ENCODE results near the gene RYR1.

The RYR1 gene

DNA sequence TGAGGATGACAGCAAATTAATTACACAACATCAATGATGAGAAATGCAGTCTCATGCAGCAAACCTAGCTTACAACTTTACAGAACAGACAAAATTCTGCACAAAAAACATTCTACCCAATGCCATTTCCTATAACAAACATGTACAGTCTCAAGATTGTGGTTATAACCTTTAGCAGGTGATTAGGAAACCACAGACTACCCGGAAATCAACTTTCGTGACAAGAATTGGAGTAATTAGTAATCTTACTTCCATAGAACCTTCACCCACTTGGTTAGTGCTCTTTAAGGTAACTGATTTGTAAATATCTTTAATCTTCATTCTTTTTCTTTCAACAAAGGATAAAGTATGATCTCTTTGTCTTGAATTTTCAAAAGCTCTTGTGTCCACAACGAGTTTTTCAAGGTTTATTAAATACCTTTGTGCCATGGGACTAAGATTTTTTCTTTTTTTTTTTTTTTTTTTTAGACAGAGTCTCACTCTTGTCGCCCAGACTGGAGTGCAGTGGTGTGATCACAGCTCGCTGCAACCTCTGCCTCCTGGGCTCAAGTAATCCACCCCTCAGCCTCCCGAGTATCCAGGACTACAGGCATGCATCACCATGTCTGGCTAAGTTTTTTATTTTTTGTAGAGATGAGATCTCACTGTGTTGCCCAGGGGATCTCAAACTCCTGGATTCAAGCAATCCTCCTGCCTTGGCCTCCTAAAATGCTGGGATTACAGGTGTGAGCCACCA is 105.5 kb downstream of the RYR1 start:
- H3K27ac ChIP-seq = no peak overlapping the region
- TF ChIP-seq, protein P1, sequence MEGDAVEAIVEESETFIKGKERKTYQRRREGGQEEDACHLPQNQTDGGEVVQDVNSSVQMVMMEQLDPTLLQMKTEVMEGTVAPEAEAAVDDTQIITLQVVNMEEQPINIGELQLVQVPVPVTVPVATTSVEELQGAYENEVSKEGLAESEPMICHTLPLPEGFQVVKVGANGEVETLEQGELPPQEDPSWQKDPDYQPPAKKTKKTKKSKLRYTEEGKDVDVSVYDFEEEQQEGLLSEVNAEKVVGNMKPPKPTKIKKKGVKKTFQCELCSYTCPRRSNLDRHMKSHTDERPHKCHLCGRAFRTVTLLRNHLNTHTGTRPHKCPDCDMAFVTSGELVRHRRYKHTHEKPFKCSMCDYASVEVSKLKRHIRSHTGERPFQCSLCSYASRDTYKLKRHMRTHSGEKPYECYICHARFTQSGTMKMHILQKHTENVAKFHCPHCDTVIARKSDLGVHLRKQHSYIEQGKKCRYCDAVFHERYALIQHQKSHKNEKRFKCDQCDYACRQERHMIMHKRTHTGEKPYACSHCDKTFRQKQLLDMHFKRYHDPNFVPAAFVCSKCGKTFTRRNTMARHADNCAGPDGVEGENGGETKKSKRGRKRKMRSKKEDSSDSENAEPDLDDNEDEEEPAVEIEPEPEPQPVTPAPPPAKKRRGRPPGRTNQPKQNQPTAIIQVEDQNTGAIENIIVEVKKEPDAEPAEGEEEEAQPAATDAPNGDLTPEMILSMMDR (conservative IDR thresholded peaks at IDR 0.05) = no peak

DNA sequence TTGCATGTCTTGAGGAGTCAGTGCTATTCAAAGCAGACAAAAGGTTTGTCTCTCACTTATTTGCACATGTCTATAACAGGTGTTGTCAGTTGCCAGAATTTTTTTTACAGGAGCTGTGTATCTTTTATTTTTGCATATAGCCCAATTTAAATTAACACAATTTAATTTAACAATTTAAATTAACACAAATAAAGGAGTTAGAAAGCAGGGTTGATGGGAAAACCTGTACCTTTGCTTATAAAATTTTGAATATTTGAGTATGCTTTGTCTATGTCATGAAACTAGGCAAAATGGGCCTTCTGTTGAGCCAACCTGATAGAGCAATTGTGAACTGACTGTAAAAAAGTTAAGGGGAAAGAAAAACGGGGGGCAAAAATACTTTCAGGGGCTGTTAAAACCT is 106.3 kb downstream of the RYR1 start:
- TF ChIP-seq, protein P1 (conservative IDR thresholded peaks at IDR 0.05) = no peak
- H3K27ac ChIP-seq = no peak overlapping the region

DNA sequence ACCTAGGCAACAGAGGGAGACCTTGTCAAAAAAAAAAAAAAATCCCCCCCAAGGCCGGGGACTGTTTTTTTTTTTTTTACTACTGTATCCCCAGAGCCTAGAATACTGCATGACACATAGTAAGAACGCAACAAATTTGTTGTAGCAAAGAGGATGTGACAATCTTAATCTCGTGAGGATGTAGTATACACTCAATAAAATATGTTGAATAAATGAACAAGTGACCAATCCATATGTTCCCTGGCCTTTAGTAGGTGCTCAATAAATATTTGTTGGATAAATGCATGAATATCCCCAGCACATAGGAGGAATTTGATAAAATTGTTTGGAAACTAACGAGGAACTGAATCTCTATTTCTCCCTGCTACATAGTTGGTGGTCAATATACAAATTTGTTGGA is 108.5 kb downstream of the RYR1 start:
- TF ChIP-seq, protein P1 (conservative IDR thresholded peaks at IDR 0.05) = no peak
- H3K27ac ChIP-seq = no peak overlapping the region

DNA sequence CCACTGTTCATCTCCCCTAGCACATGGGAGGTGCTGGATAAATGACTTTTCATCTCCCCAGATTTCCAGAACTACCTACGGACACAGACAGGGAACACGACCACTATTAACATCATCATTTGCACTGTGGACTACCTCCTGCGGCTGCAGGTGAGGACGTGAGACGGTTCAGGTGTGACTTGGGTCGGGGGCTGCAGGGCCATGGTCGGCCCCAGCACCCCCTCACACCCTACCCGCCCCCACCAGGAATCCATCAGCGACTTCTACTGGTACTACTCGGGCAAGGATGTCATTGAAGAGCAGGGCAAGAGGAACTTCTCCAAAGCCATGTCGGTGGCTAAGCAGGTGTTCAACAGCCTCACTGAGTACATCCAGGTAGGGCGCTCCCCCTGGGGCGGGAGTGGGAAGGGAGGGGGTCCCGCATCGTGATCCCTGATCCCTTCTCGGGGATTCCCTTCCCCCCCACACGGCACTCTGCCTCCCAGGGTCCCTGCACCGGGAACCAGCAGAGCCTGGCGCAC is 109.9 kb downstream of the RYR1 start:
- TF ChIP-seq, protein P1 (conservative IDR thresholded peaks at IDR 0.05) = no peak
- H3K27ac ChIP-seq = no peak overlapping the region

DNA sequence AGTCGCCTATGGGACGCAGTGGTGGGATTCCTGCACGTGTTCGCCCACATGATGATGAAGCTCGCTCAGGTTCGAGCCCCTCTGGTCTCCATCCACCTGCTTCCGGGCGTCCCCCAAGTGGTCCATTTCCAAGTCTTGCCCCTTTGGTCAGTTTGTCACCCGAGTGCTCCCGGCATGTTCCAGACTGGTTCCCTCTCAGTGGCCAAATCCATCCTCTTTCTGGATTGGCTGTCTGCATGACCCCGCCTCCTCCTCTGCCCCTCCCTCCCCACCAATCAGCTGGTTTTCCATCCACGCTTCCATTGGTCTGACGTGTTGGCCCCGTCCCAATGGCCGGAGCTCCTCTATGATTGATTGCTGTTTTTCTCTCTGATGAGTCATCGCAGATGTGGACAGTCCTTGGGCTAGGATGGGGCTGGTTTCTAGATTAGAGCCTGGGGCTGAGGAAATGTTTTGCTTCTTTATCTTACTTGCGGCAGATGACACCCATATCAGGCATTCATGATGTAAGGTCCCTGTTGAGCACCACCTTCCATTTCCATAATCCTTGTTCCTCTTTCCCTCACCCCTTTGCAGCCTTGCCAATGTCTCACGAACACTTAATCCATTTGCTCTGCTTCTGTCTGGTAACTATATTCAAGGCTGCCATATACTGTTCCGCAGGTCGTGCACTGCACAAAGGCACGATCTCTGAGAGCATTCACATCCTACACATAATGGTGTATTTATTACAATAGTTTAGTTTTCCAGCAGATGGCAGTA is 110.5 kb downstream of the RYR1 start:
- no peak overlapping the region for H3K27ac ChIP-seq
- TF ChIP-seq, protein P1 (conservative IDR thresholded peaks at IDR 0.05) = no peak; the same call in 1 of the 2 replicates

DNA sequence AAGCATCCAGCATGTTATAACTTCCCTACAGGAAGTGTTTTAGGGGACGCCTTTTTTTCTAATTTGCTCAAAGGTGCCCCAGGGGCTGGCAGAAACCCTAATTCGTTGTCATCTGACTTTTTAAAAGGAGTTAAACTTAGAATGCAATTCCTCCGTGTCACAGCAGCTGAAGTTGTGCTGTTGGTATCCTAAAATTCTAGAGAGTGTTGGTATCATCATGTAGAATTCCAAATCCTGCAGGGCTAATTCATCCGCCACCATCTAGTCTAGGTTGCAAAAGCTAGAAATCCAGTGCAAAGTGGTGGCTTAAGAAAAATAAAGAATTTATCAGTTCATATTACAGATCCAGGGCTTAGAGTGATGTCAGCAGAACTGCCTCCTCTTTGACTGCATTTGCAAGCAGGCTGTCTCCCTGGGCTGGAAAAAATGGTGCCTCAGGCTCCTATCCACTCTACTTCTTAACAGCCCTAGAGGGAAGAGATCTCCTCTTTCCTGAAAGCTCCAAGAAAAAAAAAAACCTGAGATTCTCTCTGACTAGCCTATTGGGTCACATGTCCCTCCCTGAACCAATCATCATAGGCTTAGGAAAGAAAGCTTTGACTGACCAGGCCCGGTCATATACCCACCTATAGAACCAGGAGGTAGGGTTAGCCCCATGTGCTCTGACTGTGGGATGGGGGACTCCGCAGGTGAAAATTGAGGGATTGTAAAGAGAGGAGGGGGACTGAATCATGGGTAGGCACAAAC is 111.3 kb downstream of the RYR1 start:
- no peak overlapping the region for H3K27ac ChIP-seq
- TF ChIP-seq, protein P1 (conservative IDR thresholded peaks at IDR 0.05) = peak; percentile 83

DNA sequence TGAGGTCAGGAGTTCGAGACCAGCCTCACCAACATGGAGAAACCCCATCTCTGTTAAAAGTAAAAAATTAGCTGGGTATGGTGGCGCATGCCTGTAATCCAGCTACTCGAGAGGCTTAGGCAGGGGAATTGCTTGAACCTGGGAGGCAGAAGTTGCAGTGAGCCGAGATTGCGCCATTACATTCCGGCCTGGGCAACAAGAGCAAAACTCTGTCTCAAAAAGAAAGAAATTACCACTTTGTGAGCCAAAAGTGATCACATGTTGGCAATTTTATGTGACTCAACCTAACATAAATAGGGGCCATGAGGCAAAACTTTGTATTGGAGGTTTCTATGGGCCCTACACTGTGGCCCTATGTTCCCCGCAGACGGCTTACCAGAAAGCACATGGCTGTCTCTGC is 112.1 kb downstream of the RYR1 start:
- TF ChIP-seq, protein P1 (conservative IDR thresholded peaks at IDR 0.05) = no peak
- no peak overlapping the region for H3K27ac ChIP-seq

All from VCaP (cell line).